HG03432 (cell line): ENCODE results near the gene EFCAB9.

Source experiments
- ATAC-seq: cut with Tn5 transposase; IDR thresholded peaks from one replicate; pipeline ENCODE4 v1.9.1; 2021; ENCODE audit warnings: mild to moderate bottlenecking, moderate library complexity; ENCODE audit not compliant: unreplicated experiment

EFCAB9 gene

GRCh38 chr5:172235132-172235780 is 41.3 kb downstream of the EFCAB9 start:
- peak; percentile 80 for ATAC-seq

GRCh38 chr5:172235827-172236736 is 42.1 kb downstream of the EFCAB9 start:
- ATAC-seq, result no peak

GRCh38 chr5:172238334-172238733 is 44.4 kb downstream of the EFCAB9 start:
- no peak for ATAC-seq

DNA sequence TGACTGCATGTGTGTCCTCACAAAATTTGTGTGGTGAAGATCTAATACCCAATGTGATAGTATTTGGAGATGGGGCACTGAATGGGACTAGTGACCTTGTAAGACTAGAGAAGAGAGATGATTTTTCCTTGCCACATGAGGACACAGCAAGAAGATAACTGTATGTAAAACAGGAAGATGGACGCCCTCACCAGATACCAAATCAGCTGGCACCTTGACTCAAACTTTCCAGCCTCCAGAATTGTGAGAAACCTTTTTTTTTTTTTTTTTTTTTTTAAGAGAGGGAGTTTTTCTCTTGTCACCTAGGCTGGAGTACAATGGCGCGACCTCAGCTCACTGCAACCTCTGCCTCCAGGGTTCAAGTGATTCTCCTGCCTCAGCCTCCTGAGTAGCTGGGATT is 49.3 kb downstream of the EFCAB9 start:
- no peak for ATAC-seq

DNA sequence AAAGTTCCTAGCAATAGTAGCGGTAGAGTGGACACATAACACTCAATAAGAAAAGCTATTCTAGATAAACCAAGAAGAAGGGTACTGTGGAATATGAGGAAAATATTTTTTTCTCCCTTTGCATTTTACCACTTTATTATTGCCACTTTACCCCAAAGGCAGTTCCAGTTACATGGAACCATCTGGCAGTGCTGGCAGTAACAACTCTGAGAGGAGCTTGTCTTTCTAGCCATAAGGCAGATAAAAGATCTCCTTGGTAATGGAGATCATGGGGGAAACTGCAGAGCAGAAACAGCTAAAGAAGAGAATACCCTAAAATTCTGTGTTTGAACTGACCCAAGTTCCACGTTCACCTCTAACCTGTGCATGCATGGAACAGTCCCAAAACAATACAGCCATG is 51.1 kb downstream of the EFCAB9 start:
- no peak for ATAC-seq

- ATAC-seq, result no peak
Observed at GRCh38 chr5:172245703-172246125, 51.7 kb downstream of the EFCAB9 start.

DNA sequence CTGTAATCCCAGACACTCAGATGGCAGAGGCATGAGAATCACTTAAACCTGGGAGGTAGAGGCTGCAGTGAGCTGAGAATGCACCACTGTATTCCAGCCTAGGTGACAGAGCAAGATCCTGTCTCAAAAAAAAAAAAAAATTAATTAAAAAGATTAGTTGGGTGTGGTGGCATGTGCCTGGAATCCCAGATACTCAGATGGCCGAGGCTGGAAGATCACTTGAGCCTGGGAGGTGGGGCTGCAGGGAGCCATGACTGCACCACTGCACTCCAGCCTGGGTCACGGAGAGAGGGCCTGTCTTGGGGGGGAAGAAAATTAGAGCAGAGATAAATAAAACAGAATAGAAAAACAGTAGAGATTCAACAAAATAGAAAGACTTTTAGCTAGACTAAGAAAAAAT is 54.7 kb downstream of the EFCAB9 start:
- no peak for ATAC-seq

- ATAC-seq, result no peak
Observed at GRCh38 chr5:172251419-172251818, 57.4 kb downstream of the EFCAB9 start.

DNA sequence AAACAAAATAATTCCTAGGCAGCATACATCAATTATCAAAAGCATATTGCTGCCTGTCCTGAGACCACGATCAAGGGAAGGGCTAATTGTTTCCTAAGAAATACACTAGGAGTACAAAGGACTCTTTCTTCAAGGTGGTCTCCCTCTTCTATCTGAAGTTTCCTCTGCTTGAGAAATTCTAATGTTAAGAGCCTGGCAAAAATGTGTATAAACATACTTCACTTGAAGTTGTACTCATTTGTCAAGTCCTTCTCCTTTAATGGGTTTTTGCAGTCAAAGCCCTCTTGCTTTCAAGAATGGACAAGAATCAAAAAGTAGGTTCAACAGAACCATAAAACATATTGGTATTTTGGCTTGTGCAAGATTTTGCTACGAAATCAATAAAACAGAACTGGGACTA is 58.5 kb downstream of the EFCAB9 start:
- no peak for ATAC-seq
